Choroid plexus epithelial cell (primary cell): ENCODE data around the gene PCNT.

Source experiments
- DNase-seq: peaks from one replicate; pipeline ENCODE4 v3.0.0-alpha.2; 2010; ENCODE audit warnings: low read depth
- H3K4me3 ChIP-seq: 2 replicates; pipeline ENCODE4 v1.5.1; 2011; ENCODE audit warnings: low read depth, mild to moderate bottlenecking, control low read depth, low read length, moderate library complexity
- CTCF ChIP-seq: conservative IDR thresholded peaks from 2 replicates; pipeline ENCODE4 v1.5.1; 2011; ENCODE audit warnings: low read depth, mild to moderate bottlenecking, control low read depth, inconsistent platforms, low read length, moderate library complexity

Gene PCNT

GRCh38 chr21:46334351-46335140 lies 10.6 kb downstream of the PCNT start:
- H3K4me3 ChIP-seq, result no peak overlapping the region
- no peak for TF ChIP-seq CTCF
- DNase-seq, result no peak

- DNase-seq, result no peak
- TF ChIP-seq CTCF, result no peak
- H3K4me3 ChIP-seq, result no peak overlapping the region
Measured at GRCh38 chr21:46336603-46337002, 12.6 kb downstream of the PCNT start.

- H3K4me3 ChIP-seq, result no peak overlapping the region
- TF ChIP-seq CTCF, result no peak
- no peak for DNase-seq
Measured at GRCh38 chr21:46340998-46341397, 17.0 kb downstream of the PCNT start.

- DNase-seq, result no peak
- no peak overlapping the region for H3K4me3 ChIP-seq
- TF ChIP-seq CTCF, result no peak
Measured at GRCh38 chr21:46344219-46344915, 20.4 kb downstream of the PCNT start.

- no peak for DNase-seq
- H3K4me3 ChIP-seq, result no peak overlapping the region
- TF ChIP-seq CTCF, result no peak
Measured at GRCh38 chr21:46345861-46346260, 21.9 kb downstream of the PCNT start.

GRCh38 chr21:46346296-46347202 lies 22.6 kb downstream of the PCNT start:
- no peak overlapping the region for H3K4me3 ChIP-seq
- no peak for TF ChIP-seq CTCF
- DNase-seq, result no peak
